Neural cell (in vitro differentiated cells): ENCODE results near the gene FTCDNL1. TPM values are rescaled to one million over a fixed set of nuclear protein-coding genes. Genes with fewer than 3 reads are reported as not detected.

ENCODE experiments used
- H2AFZ ChIP-seq: fragments of 200-600, 300-800 bp; sonication (generic), shearing (Covaris generic); 2 replicates; pipeline ENCODE4 v1.6.0; 2014; ENCODE audit warnings: low read depth, mild to moderate bottlenecking, antibody characterized with exemption, low read length, moderate library complexity
- H3F3A ChIP-seq: fragments of 200-600 bp; shearing (Covaris generic); 2 replicates; pipeline ENCODE4 v1.6.1; 2016; ENCODE audit warnings: mild to moderate bottlenecking, moderate library complexity, mixed read lengths, antibody characterized with exemption, low read length; ENCODE audit not compliant: insufficient read depth, poor library complexity, severe bottlenecking
- H3K27ac ChIP-seq: fragments of 200-600, 300-800 bp; sonication (generic), shearing (Covaris generic); 2 replicates; pipeline ENCODE4 v1.5.1; 2014; ENCODE audit warnings: mild to moderate bottlenecking, low read length, moderate library complexity
- H3K27me3 ChIP-seq: fragments of 300-800, 200-600 bp; sonication (generic), shearing (Covaris generic); 2 replicates; pipeline ENCODE4 v1.6.0; 2014; ENCODE audit warnings: mild to moderate bottlenecking, low read depth, low read length, moderate library complexity; ENCODE audit not compliant: insufficient read depth
- H3K36me3 ChIP-seq: fragments of 300-800, 200-600 bp; sonication (generic), shearing (Covaris generic); 2 replicates; pipeline ENCODE4 v1.5.1; 2014; ENCODE audit warnings: mild to moderate bottlenecking, antibody characterized with exemption, low read length, moderate library complexity; ENCODE audit not compliant: insufficient read depth
- H3K4me2 ChIP-seq: fragments of 300-800, 200-600 bp; sonication (generic), shearing (Covaris generic); 2 replicates; pipeline ENCODE4 v1.6.0; 2014; ENCODE audit warnings: mild to moderate bottlenecking, low read length
- H3K4me3 ChIP-seq: fragments of 300-800, 200-600 bp; sonication (generic), shearing (Covaris generic); 2 replicates; pipeline ENCODE4 v1.5.1; 2014; ENCODE audit warnings: mild to moderate bottlenecking, low read length, moderate library complexity
- H3K79me2 ChIP-seq: fragments of 200-600 bp; shearing (Covaris generic); replicated peaks from 2 replicates; pipeline ENCODE4 v1.6.0; 2014; ENCODE audit warnings: mild to moderate bottlenecking, low read length, moderate library complexity; ENCODE audit not compliant: insufficient read depth
- H3K9ac ChIP-seq: fragments of 300-800, 200-600 bp; sonication (generic), shearing (Covaris generic); 2 replicates; pipeline ENCODE4 v1.6.1; 2016; ENCODE audit warnings: mild to moderate bottlenecking, low read length, mixed read lengths
- H3K9me2 ChIP-seq: fragments of 200-600 bp; shearing (Covaris generic); 2 replicates; pipeline ENCODE4 v1.6.1; 2016; ENCODE audit warnings: mild to moderate bottlenecking, low read length, mixed read lengths; ENCODE audit not compliant: insufficient read depth
- H3K9me3 ChIP-seq: fragments of 200-600, 300-800 bp; sonication (generic), shearing (Covaris generic); 2 replicates; pipeline ENCODE4 v1.6.1; 2016; ENCODE audit warnings: mild to moderate bottlenecking, mixed run types, low read length, moderate library complexity, mixed read lengths
- H4K20me1 ChIP-seq: fragments of 200-600 bp; shearing (Covaris generic); 2 replicates; pipeline ENCODE4 v1.6.1; 2016; ENCODE audit warnings: mild to moderate bottlenecking, mixed run types; ENCODE audit not compliant: insufficient read depth
- EP300 ChIP-seq: fragments of 450-650 bp; conservative IDR thresholded peaks from 2 replicates; pipeline ENCODE4 v1.6.1; 2014; ENCODE audit warnings: antibody characterized with exemption, mild to moderate bottlenecking, moderate library complexity; ENCODE audit not compliant: poor library complexity, severe bottlenecking
- EZH2 ChIP-seq: fragments of 200-600, 300-800 bp; shearing (Covaris generic), sonication (generic); IDR thresholded peaks from 2 replicates; pipeline ENCODE4 v1.6.1; 2014; ENCODE audit warnings: antibody characterized with exemption, low read length, borderline replicate concordance, mild to moderate bottlenecking; ENCODE audit not compliant: insufficient read depth, poor library complexity, severe bottlenecking
- MXI1 ChIP-seq: fragments of 450-650 bp; conservative IDR thresholded peaks from 2 replicates; pipeline ENCODE4 v1.6.1; 2014; ENCODE audit warnings: antibody characterized with exemption, mild to moderate bottlenecking; ENCODE audit not compliant: poor library complexity, severe bottlenecking
- POLR2AphosphoS5 ChIP-seq: IDR thresholded peaks from 2 replicates; pipeline ENCODE4 v1.6.1; 2012
- RAD21 ChIP-seq: fragments of 450-650 bp; conservative IDR thresholded peaks from 2 replicates; pipeline ENCODE4 v1.6.1; 2014; ENCODE audit warnings: antibody characterized with exemption, mild to moderate bottlenecking, moderate library complexity
- SMC3 ChIP-seq: fragments of 450-650 bp; conservative IDR thresholded peaks from 2 replicates; pipeline ENCODE4 v1.6.1; 2014; ENCODE audit warnings: antibody characterized with exemption, mild to moderate bottlenecking, moderate library complexity; ENCODE audit not compliant: poor library complexity
- TAF1 ChIP-seq: IDR thresholded peaks from 2 replicates; pipeline ENCODE4 v1.6.1; 2012; ENCODE audit warnings: low read depth
- polyA plus RNA-seq: library from polyadenylated mRNA; depleted of rRNA; stranded (reverse); fragments of >200 nt; gene quantifications from 2 replicates; pipeline ENCODE4 v1.2.3, GENCODE V29; 2014
- TF ChIP-seq, protein P1 (sequence below): fragments of 450-650 bp; IDR thresholded peaks from 2 replicates; pipeline ENCODE4 v1.5.1; 2014; ENCODE audit warnings: antibody characterized with exemption, mild to moderate bottlenecking, moderate library complexity; ENCODE audit not compliant: poor library complexity, severe bottlenecking
- TF ChIP-seq, protein P2 (sequence below): IDR thresholded peaks from 2 replicates; pipeline ENCODE4 v1.6.1; 2012; ENCODE audit warnings: borderline replicate concordance

The FTCDNL1 gene
- polyA plus RNA-seq, 1 donor from 2014 or later: not detected

DNA sequence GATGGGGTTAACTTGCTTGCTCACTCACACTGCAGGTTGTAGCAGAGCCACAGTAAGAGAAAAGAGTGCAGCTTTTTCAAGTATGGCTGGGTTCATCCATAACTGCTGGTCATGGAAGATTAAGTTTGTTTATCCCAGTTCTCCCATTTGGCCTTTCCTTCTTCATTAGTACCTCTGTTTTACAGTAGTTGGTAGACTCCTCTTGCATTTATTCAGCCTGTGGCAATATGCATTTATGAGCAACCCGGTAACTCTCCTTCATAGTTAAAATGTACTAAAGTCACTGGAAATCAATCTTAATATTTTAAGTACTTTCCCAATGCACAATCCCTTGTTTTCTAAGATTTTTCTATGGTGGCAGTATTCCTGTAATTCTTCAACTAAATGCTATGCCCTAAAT, 14.0 kb downstream of the FTCDNL1 start:
- no peaks in the 10 kb centered on the region for H3K9me3 ChIP-seq
- H3K4me3 ChIP-seq: no peak overlapping the region
- H3K9me2 ChIP-seq: no peaks in the 10 kb centered on the region
- no peaks in the 10 kb centered on the region for H3K27me3 ChIP-seq
- no peak overlapping the region for H3K9ac ChIP-seq
- no peaks in the 10 kb centered on the region for H3K79me2 ChIP-seq
- TF ChIP-seq SMC3 (no peak), TAF1 (no peak), RAD21 (no peak), EZH2 (no peak), POLR2AphosphoS5 (no peak), MXI1 (no peak), EP300 (no peak)
- TF ChIP-seq, protein P1, sequence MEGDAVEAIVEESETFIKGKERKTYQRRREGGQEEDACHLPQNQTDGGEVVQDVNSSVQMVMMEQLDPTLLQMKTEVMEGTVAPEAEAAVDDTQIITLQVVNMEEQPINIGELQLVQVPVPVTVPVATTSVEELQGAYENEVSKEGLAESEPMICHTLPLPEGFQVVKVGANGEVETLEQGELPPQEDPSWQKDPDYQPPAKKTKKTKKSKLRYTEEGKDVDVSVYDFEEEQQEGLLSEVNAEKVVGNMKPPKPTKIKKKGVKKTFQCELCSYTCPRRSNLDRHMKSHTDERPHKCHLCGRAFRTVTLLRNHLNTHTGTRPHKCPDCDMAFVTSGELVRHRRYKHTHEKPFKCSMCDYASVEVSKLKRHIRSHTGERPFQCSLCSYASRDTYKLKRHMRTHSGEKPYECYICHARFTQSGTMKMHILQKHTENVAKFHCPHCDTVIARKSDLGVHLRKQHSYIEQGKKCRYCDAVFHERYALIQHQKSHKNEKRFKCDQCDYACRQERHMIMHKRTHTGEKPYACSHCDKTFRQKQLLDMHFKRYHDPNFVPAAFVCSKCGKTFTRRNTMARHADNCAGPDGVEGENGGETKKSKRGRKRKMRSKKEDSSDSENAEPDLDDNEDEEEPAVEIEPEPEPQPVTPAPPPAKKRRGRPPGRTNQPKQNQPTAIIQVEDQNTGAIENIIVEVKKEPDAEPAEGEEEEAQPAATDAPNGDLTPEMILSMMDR: no peak
- TF ChIP-seq, protein P2, sequence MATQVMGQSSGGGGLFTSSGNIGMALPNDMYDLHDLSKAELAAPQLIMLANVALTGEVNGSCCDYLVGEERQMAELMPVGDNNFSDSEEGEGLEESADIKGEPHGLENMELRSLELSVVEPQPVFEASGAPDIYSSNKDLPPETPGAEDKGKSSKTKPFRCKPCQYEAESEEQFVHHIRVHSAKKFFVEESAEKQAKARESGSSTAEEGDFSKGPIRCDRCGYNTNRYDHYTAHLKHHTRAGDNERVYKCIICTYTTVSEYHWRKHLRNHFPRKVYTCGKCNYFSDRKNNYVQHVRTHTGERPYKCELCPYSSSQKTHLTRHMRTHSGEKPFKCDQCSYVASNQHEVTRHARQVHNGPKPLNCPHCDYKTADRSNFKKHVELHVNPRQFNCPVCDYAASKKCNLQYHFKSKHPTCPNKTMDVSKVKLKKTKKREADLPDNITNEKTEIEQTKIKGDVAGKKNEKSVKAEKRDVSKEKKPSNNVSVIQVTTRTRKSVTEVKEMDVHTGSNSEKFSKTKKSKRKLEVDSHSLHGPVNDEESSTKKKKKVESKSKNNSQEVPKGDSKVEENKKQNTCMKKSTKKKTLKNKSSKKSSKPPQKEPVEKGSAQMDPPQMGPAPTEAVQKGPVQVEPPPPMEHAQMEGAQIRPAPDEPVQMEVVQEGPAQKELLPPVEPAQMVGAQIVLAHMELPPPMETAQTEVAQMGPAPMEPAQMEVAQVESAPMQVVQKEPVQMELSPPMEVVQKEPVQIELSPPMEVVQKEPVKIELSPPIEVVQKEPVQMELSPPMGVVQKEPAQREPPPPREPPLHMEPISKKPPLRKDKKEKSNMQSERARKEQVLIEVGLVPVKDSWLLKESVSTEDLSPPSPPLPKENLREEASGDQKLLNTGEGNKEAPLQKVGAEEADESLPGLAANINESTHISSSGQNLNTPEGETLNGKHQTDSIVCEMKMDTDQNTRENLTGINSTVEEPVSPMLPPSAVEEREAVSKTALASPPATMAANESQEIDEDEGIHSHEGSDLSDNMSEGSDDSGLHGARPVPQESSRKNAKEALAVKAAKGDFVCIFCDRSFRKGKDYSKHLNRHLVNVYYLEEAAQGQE: no peak
- H2AFZ ChIP-seq: no peak overlapping the region
- H3K4me2 ChIP-seq: no peak overlapping the region
- H3K27ac ChIP-seq: no peak overlapping the region
- H3K36me3 ChIP-seq: no peaks in the 10 kb centered on the region
- no peaks in the 10 kb centered on the region for H4K20me1 ChIP-seq
- no peaks in the 10 kb centered on the region for H3F3A ChIP-seq

DNA sequence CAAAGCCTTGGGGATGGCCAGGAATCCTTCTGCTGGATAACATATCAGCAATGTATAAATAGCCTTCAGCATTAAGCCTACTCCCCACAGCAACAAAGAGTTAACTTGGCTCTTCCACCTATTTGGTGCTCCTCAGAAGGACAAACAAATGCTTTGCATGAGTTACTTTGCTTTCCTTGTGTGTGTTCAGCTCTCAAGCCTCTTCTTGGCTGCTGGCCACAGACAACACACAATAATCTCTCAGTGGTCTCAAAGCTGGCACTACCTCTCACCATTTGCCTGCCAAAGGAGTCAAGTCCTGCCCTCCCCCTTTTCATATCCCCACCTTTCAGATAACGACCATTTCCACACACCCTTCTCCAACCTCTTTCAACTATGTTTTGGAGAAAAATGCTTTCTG, 17.5 kb downstream of the FTCDNL1 start:
- Histone ChIP-seq H3K27ac (no peak overlapping the region), H3K36me3 (no peaks in the 10 kb centered on the region)

More for the DNA sequence above, 17.5 kb downstream of the FTCDNL1 start:
- Histone ChIP-seq H3K9me2 (no peaks in the 10 kb centered on the region), H3K27me3 (no peaks in the 10 kb centered on the region), H3K9me3 (no peaks in the 10 kb centered on the region), H3K4me2 (no peak overlapping the region), H3K79me2 (no peaks in the 10 kb centered on the region), H3F3A (no peaks in the 10 kb centered on the region), H2AFZ (no peak overlapping the region), H3K4me3 (no peak overlapping the region), H4K20me1 (no peaks in the 10 kb centered on the region), H3K9ac (no peak overlapping the region)
- TF ChIP-seq EP300: no peak
- TF ChIP-seq TAF1: no peak
- TF ChIP-seq POLR2AphosphoS5: no peak
- TF ChIP-seq SMC3: no peak
- no peak for TF ChIP-seq EZH2
- TF ChIP-seq, protein P1: no peak
